Measurements from ENCODE around the gene TMOD1. TPM values are rescaled to one million over a fixed set of nuclear protein-coding genes. Genes with fewer than 3 reads are reported as not detected.
"Not testable (repeated sequence)": the region's sequence is repeated elsewhere in the genome, so short reads cannot be mapped to it uniquely, and the experiment has no call there.

Gene TMOD1
- total RNA-seq, 5 donors from 2014 or later (not counting 1 experiment from before 2014, with no cell fraction given), result 0.70 to 1.9 (median 1.3) TPM

- no peak overlapping the region for H3K4me3 ChIP-seq (ENCODE audit: control insufficient read depth in 1 of 2, extremely low read depth in 1 of 2, low read length in 1 of 2)
- H3K27ac ChIP-seq (ENCODE audit: low read length), result no peak overlapping the region
- H3K4me1 ChIP-seq (ENCODE audit: control insufficient read depth in 1 of 2, extremely low read depth in 1 of 2, insufficient read depth in 2 of 2, low read length in 2 of 2), result peaks cover 4 to 9% of the 10 kb centered on the region in 2 experiments
- POLR2A ChIA-PET, result no interaction called here
- H3K36me3 Mint-ChIP-seq, result peaks cover 3% of the 10 kb centered on the region
- H3K9me3 Mint-ChIP-seq, result peaks cover 0 to 6% (median 0%) of the 10 kb centered on the region in 3 donors
- peaks cover 0 to 1% of the 10 kb centered on the region in 2 donors for H3K27me3 Mint-ChIP-seq
- peaks cover 15 to 23% (median 19%) of the 10 kb centered on the region in 3 donors for H3K4me1 Mint-ChIP-seq
- DNase-seq (no peak), ATAC-seq (replicated peaks in 1 of 4) (no peak)
- H3K9me3 ChIP-seq, result no peaks in the 10 kb centered on the region
- WGBS (ENCODE audit: insufficient coverage), result 84% methylated on average over 4 of the region's 5 CpGs
- no peak overlapping the region for H3K4me3 Mint-ChIP-seq
- H3K27ac Mint-ChIP-seq, result no peak overlapping the region
- CTCF ChIA-PET, result interaction anchor here in 1 of 2 donors (0.6 kb wide), 1 partner anchor 34 kb away, joined by 3 read pairs; no protein-coding TSS in a partner anchor
- peaks cover 0 to 5% of the 10 kb centered on the region in 2 experiments for H3K27me3 ChIP-seq (replicated peaks in 1 of 2; ENCODE audit: control insufficient read depth in 2 of 2, extremely low read depth in 1 of 2, insufficient read depth in 2 of 2, low read length in 1 of 2)
- no peaks in the 10 kb centered on the region for H3K36me3 ChIP-seq (ENCODE audit: control insufficient read depth in 2 of 2, extremely low read depth in 1 of 2, insufficient read depth in 1 of 2, low read length in 1 of 2)
These were observed 77.4 kb downstream of the TMOD1 start for GRCh38 chr9:97578846-97579245.

- no peak for DNase-seq
- ChIA-PET POLR2A (no interaction called here), CTCF (no interaction called here)
- Histone ChIP-seq H3K4me1 (ENCODE audit: control insufficient read depth in 1 of 2, extremely low read depth in 1 of 2, insufficient read depth in 2 of 2, low read length in 2 of 2) (peaks cover 4 to 9% of the 10 kb centered on the region in 2 experiments), H3K4me3 (ENCODE audit: control insufficient read depth in 1 of 2, extremely low read depth in 1 of 2, low read length in 1 of 2) (no peak overlapping the region), H3K27me3 (replicated peaks in 1 of 2; ENCODE audit: control insufficient read depth in 2 of 2, extremely low read depth in 1 of 2, insufficient read depth in 2 of 2, low read length in 1 of 2) (peaks cover 0 to 5% of the 10 kb centered on the region in 2 experiments), H3K9me3 (no peaks in the 10 kb centered on the region), H3K36me3 (ENCODE audit: control insufficient read depth in 2 of 2, extremely low read depth in 1 of 2, insufficient read depth in 1 of 2, low read length in 1 of 2) (no peaks in the 10 kb centered on the region), H3K27ac (ENCODE audit: low read length) (no peak overlapping the region)
- peaks cover 12 to 18% (median 14%) of the 10 kb centered on the region in 3 donors for H3K4me1 Mint-ChIP-seq
- peaks cover 3% of the 10 kb centered on the region for H3K36me3 Mint-ChIP-seq
- peaks cover 0 to 6% (median 0%) of the 10 kb centered on the region in 3 donors for H3K9me3 Mint-ChIP-seq
- peaks cover 0 to 1% of the 10 kb centered on the region in 2 donors for H3K27me3 Mint-ChIP-seq
- H3K27ac Mint-ChIP-seq, result no peak overlapping the region
- 47% methylated on average over 2 of the region's 2 CpGs for WGBS (ENCODE audit: insufficient coverage)
- no peak overlapping the region for H3K4me3 Mint-ChIP-seq
- ATAC-seq (replicated peaks in 1 of 4), result no peak
These were observed 78.4 kb downstream of the TMOD1 start for GRCh38 chr9:97579914-97580313.

GRCh38 chr9:97581590-97581989, 80.1 kb downstream of the TMOD1 start:
- H3K4me3 Mint-ChIP-seq; H3K36me3 ChIP-seq (ENCODE audit: control insufficient read depth in 2 of 2, extremely low read depth in 1 of 2, insufficient read depth in 1 of 2, low read length in 1 of 2); ATAC-seq (replicated peaks in 1 of 4); H3K4me1 Mint-ChIP-seq; CTCF ChIA-PET; DNase-seq; H3K4me1 ChIP-seq (ENCODE audit: control insufficient read depth in 1 of 2, extremely low read depth in 1 of 2, insufficient read depth in 2 of 2, low read length in 2 of 2); H3K9me3 ChIP-seq; H3K27me3 ChIP-seq (replicated peaks in 1 of 2; ENCODE audit: control insufficient read depth in 2 of 2, extremely low read depth in 1 of 2, insufficient read depth in 2 of 2, low read length in 1 of 2); H3K27ac Mint-ChIP-seq; H3K4me3 ChIP-seq (ENCODE audit: control insufficient read depth in 1 of 2, extremely low read depth in 1 of 2, low read length in 1 of 2); POLR2A ChIA-PET; H3K9me3 Mint-ChIP-seq; H3K27ac ChIP-seq (ENCODE audit: low read length); H3K36me3 Mint-ChIP-seq; H3K27me3 Mint-ChIP-seq: not testable (repeated sequence)
- no CpG with 5 or more reads among the region's 3 CpGs for WGBS (ENCODE audit: insufficient coverage)

- DNase-seq; H3K27me3 Mint-ChIP-seq; H3K36me3 ChIP-seq (ENCODE audit: control insufficient read depth in 2 of 2, extremely low read depth in 1 of 2, insufficient read depth in 1 of 2, low read length in 1 of 2); H3K4me1 ChIP-seq (ENCODE audit: control insufficient read depth in 1 of 2, extremely low read depth in 1 of 2, insufficient read depth in 2 of 2, low read length in 2 of 2); H3K27ac Mint-ChIP-seq; H3K9me3 ChIP-seq; H3K4me1 Mint-ChIP-seq; H3K4me3 ChIP-seq (ENCODE audit: control insufficient read depth in 1 of 2, extremely low read depth in 1 of 2, low read length in 1 of 2); ATAC-seq (replicated peaks in 1 of 4); H3K27me3 ChIP-seq (replicated peaks in 1 of 2; ENCODE audit: control insufficient read depth in 2 of 2, extremely low read depth in 1 of 2, insufficient read depth in 2 of 2, low read length in 1 of 2); H3K27ac ChIP-seq (ENCODE audit: low read length); H3K4me3 Mint-ChIP-seq; CTCF ChIA-PET; H3K36me3 Mint-ChIP-seq; POLR2A ChIA-PET: not testable (repeated sequence)
- no CpG with 5 or more reads among the region's 2 CpGs for WGBS (ENCODE audit: insufficient coverage)
- peaks cover 2 to 12% (median 3%) of the 10 kb centered on the region in 3 donors for H3K9me3 Mint-ChIP-seq
These were observed 83.3 kb downstream of the TMOD1 start for GRCh38 chr9:97584778-97585177.

GRCh38 chr9:97586909-97587308, 85.4 kb downstream of the TMOD1 start:
- H3K9me3 ChIP-seq; H3K27ac Mint-ChIP-seq; H3K4me1 Mint-ChIP-seq; H3K27ac ChIP-seq (ENCODE audit: low read length); DNase-seq; H3K36me3 Mint-ChIP-seq; H3K27me3 ChIP-seq (replicated peaks in 1 of 2; ENCODE audit: control insufficient read depth in 2 of 2, extremely low read depth in 1 of 2, insufficient read depth in 2 of 2, low read length in 1 of 2); H3K4me3 Mint-ChIP-seq; H3K27me3 Mint-ChIP-seq; H3K9me3 Mint-ChIP-seq; ATAC-seq (replicated peaks in 1 of 4); H3K36me3 ChIP-seq (ENCODE audit: control insufficient read depth in 2 of 2, extremely low read depth in 1 of 2, insufficient read depth in 1 of 2, low read length in 1 of 2); POLR2A ChIA-PET; H3K4me1 ChIP-seq (ENCODE audit: control insufficient read depth in 1 of 2, extremely low read depth in 1 of 2, insufficient read depth in 2 of 2, low read length in 2 of 2); H3K4me3 ChIP-seq (ENCODE audit: control insufficient read depth in 1 of 2, extremely low read depth in 1 of 2, low read length in 1 of 2): not testable (repeated sequence)
- CTCF ChIA-PET, result interaction anchor here in 1 of 2 donors (1.5 kb wide), 1 partner anchor 11 kb away, joined by 3 read pairs; no protein-coding TSS in a partner anchor
- 100% methylated on average over 3 of the region's 7 CpGs for WGBS (ENCODE audit: insufficient coverage)

- H3K27ac Mint-ChIP-seq, result no peak overlapping the region
- WGBS (ENCODE audit: insufficient coverage), result no CpG with 5 or more reads among the region's 6 CpGs
- no peaks in the 10 kb centered on the region for H3K9me3 ChIP-seq
- no peak for ATAC-seq (replicated peaks in 1 of 4)
- peaks cover 2 to 9% (median 3%) of the 10 kb centered on the region in 3 donors for H3K9me3 Mint-ChIP-seq
- H3K27ac ChIP-seq (ENCODE audit: low read length), result no peak overlapping the region
- peaks cover 0 to 6% of the 10 kb centered on the region in 2 experiments for H3K27me3 ChIP-seq (replicated peaks in 1 of 2; ENCODE audit: control insufficient read depth in 2 of 2, extremely low read depth in 1 of 2, insufficient read depth in 2 of 2, low read length in 1 of 2)
- H3K4me1 Mint-ChIP-seq, result no peaks in the 10 kb centered on the region
- ChIA-PET CTCF (no interaction called here), POLR2A (no interaction called here)
- H3K4me1 ChIP-seq (ENCODE audit: control insufficient read depth in 1 of 2, extremely low read depth in 1 of 2, insufficient read depth in 2 of 2, low read length in 2 of 2), result no peaks in the 10 kb centered on the region
- no peak overlapping the region for H3K4me3 ChIP-seq (ENCODE audit: control insufficient read depth in 1 of 2, extremely low read depth in 1 of 2, low read length in 1 of 2)
- no peak overlapping the region for H3K4me3 Mint-ChIP-seq
- H3K27me3 Mint-ChIP-seq, result peaks cover 0 to 8% of the 10 kb centered on the region in 2 donors
- no peaks in the 10 kb centered on the region for H3K36me3 ChIP-seq (ENCODE audit: control insufficient read depth in 2 of 2, extremely low read depth in 1 of 2, insufficient read depth in 1 of 2, low read length in 1 of 2)
- H3K36me3 Mint-ChIP-seq, result peaks cover 7% of the 10 kb centered on the region
- no peak for DNase-seq
These were observed 90.1 kb downstream of the TMOD1 start for GRCh38 chr9:97591535-97591934.

GRCh38 chr9:97592126-97592525, 90.7 kb downstream of the TMOD1 start:
- WGBS (ENCODE audit: insufficient coverage), result 100% methylated on average over 1 of the region's 1 CpG
- Histone ChIP-seq H3K4me1 (ENCODE audit: control insufficient read depth in 1 of 2, extremely low read depth in 1 of 2, insufficient read depth in 2 of 2, low read length in 2 of 2) (no peaks in the 10 kb centered on the region), H3K36me3 (ENCODE audit: control insufficient read depth in 2 of 2, extremely low read depth in 1 of 2, insufficient read depth in 1 of 2, low read length in 1 of 2) (no peaks in the 10 kb centered on the region), H3K27ac (ENCODE audit: low read length) (no peak overlapping the region), H3K27me3 (replicated peaks in 1 of 2; ENCODE audit: control insufficient read depth in 2 of 2, extremely low read depth in 1 of 2, insufficient read depth in 2 of 2, low read length in 1 of 2) (peaks cover 0 to 6% of the 10 kb centered on the region in 2 experiments), H3K4me3 (ENCODE audit: control insufficient read depth in 1 of 2, extremely low read depth in 1 of 2, low read length in 1 of 2) (no peak overlapping the region), H3K9me3 (no peaks in the 10 kb centered on the region)
- Mint-ChIP-seq H3K27me3 (peaks cover 0 to 8% of the 10 kb centered on the region in 2 donors), H3K36me3 (peaks cover 7% of the 10 kb centered on the region), H3K4me1 (no peaks in the 10 kb centered on the region), H3K4me3 (no peak overlapping the region), H3K27ac (no peak overlapping the region), H3K9me3 (peaks cover 0 to 5% (median 3%) of the 10 kb centered on the region in 3 donors)
- POLR2A ChIA-PET, result no interaction called here
- no peak for ATAC-seq (replicated peaks in 1 of 4)
- CTCF ChIA-PET, result no interaction called here
- no peak for DNase-seq
